A549 (cell line): ENCODE data around the gene KRTAP5-4.

Experiments
- CTCF ChIP-seq: fragments of >200 bp; sonication (Bioruptor Twin); formaldehyde crosslinking; IDR thresholded peaks from 3 replicates; pipeline ENCODE4 v1.5.1; 2016
- GATA3 ChIP-seq: IDR thresholded peaks from 2 replicates; pipeline ENCODE4 v1.6.1; 2012; ENCODE audit warnings: borderline replicate concordance
- POLR2A ChIP-seq: IDR thresholded peaks from 2 replicates; pipeline ENCODE4 v1.6.1; 2012; ENCODE audit warnings: mild to moderate bottlenecking, low read length
- RAD21 ChIP-seq, 2 experiments: fragments of >200 bp in 1 of 2; sonication (Bioruptor Twin) in 1 of 2; formaldehyde crosslinking in 1 of 2; IDR thresholded peaks in 1 of 2; conservative IDR thresholded peaks in 1 of 2; 2 replicates in 1 of 2; 3 replicates in 1 of 2; pipeline ENCODE4 v1.6.1; 2012 to 2018; ENCODE audit warnings: inconsistent platforms in 1 of 2
- RFX5 ChIP-seq: fragments of 450-650 bp; IDR thresholded peaks from 2 replicates; pipeline ENCODE4 v1.7.1; 2014; ENCODE audit warnings: antibody characterized with exemption, mild to moderate bottlenecking, moderate library complexity
- SREBF2 ChIP-seq: fragments of 450-650 bp; IDR thresholded peaks from 2 replicates; pipeline ENCODE4 v1.6.1; 2014; ENCODE audit warnings: mild to moderate bottlenecking, moderate library complexity

GRCh38 chr11:1572197-1573076 lies 49.5 kb downstream of the KRTAP5-4 start, which contains the start of gene DUSP8:
- TF ChIP-seq RFX5 (no peak), CTCF (no peak), SREBF2 (no peak), POLR2A (no peak), RAD21 (conservative IDR thresholded peaks at IDR 0.05 in 1 of 2, IDR thresholded peaks at IDR 0.05 in 1 of 2) (no peak), GATA3 (no peak)
